Esophagus muscularis mucosa (tissue), 4 donors: ENCODE results near the gene BAG3. TPM values are rescaled to one million over a fixed set of nuclear protein-coding genes. Genes with fewer than 3 reads are reported as not detected.
A peak's percentile ranks its signal among the peaks of the same experiment; 100 is the strongest.

Experiments
- DNase-seq: peaks from one replicate; pipeline ENCODE4 v3.0.0-alpha.2; 2017; ENCODE audit errors: extremely low spot score
- H3K27ac ChIP-seq, 4 donors: fragments of 200-600 bp; sonication (generic); replicated peaks in 1 of 4; 1 replicate in 3 of 4; 2 replicates in 1 of 4; pipeline ENCODE4 v1.5.1; 2016 to 2019; ENCODE audit warnings: mild to moderate bottlenecking in 1 of 4
- H3K27me3 ChIP-seq, 4 donors: fragments of 200-600 bp; sonication (generic); one replicate each; pipeline versions ENCODE4 v1.5.1 to v1.6.0; 2016 to 2019
- H3K36me3 ChIP-seq, 4 donors: fragments of 200-600 bp; sonication (generic); one replicate each; pipeline ENCODE4 v1.5.1; 2016 to 2019
- H3K4me1 ChIP-seq, 4 donors: fragments of 200-600 bp; sonication (generic); one replicate each; pipeline ENCODE4 v1.5.1; 2016 to 2019
- H3K4me3 ChIP-seq, 4 donors: fragments of 200-600 bp; sonication (generic); 1 replicate in 2 of 4; 2 replicates in 2 of 4; pipeline ENCODE4 v1.5.1; 2016 to 2019; ENCODE audit warnings: mild to moderate bottlenecking in 4 of 4, moderate library complexity in 1 of 4
- H3K9me3 ChIP-seq, 4 donors: fragments of 200-600 bp; sonication (generic); 1 replicate in 3 of 4; 2 replicates in 1 of 4; pipeline ENCODE4 v1.5.1; 2016 to 2019
- EP300 ChIP-seq: sonication (generic); formaldehyde crosslinking; IDR thresholded peaks from one replicate; pipeline ENCODE4 v1.6.1; 2017; ENCODE audit warnings: antibody characterized with exemption
- POLR2A ChIP-seq: fragments of 450-650 bp; IDR thresholded peaks from one replicate; pipeline ENCODE4 v1.6.1; 2017; ENCODE audit warnings: antibody characterized with exemption, moderate library complexity, mild to moderate bottlenecking, low read depth
- POLR2AphosphoS5 ChIP-seq, 2 donors: sonication (generic); formaldehyde crosslinking; IDR thresholded peaks; one replicate each; pipeline ENCODE4 v1.6.1; 2017; ENCODE audit warnings: antibody characterized with exemption in 2 of 2
- WGBS: methylation state at CpG from one replicate; pipeline ENCODE4 v1.1.5; 2018; 5-methylcytosine and 5-hydroxymethylcytosine counted together
- intact Hi-C: fragments of 100-400 bp; cut with DNase I; formaldehyde crosslinking; loops from one replicate; pipeline ENCODE4 v1.15.1; 2023
- total RNA-seq, 4 donors: library from RNA; depleted of rRNA; stranded (reverse); fragments of >200 nt; gene quantifications; one replicate each; pipeline versions ENCODE4 v1.1.0 to v1.2.1, GENCODE V29; 2016
- TF ChIP-seq, protein P1 (sequence below), 3 experiments: fragments of 200-600 bp in 2 of 3; fragments of 450-650 bp in 1 of 3; sonication (generic) in 2 of 3; IDR thresholded peaks; one replicate each; pipeline ENCODE4 v1.5.1; 2017 to 2019; ENCODE audit warnings: antibody characterized with exemption in 3 of 3, mild to moderate bottlenecking in 2 of 3, moderate library complexity in 1 of 3

Gene BAG3
- total RNA-seq, 4 donors from 2014 or later, result 44.0 to 81.7 (median 73.9) TPM

DNA sequence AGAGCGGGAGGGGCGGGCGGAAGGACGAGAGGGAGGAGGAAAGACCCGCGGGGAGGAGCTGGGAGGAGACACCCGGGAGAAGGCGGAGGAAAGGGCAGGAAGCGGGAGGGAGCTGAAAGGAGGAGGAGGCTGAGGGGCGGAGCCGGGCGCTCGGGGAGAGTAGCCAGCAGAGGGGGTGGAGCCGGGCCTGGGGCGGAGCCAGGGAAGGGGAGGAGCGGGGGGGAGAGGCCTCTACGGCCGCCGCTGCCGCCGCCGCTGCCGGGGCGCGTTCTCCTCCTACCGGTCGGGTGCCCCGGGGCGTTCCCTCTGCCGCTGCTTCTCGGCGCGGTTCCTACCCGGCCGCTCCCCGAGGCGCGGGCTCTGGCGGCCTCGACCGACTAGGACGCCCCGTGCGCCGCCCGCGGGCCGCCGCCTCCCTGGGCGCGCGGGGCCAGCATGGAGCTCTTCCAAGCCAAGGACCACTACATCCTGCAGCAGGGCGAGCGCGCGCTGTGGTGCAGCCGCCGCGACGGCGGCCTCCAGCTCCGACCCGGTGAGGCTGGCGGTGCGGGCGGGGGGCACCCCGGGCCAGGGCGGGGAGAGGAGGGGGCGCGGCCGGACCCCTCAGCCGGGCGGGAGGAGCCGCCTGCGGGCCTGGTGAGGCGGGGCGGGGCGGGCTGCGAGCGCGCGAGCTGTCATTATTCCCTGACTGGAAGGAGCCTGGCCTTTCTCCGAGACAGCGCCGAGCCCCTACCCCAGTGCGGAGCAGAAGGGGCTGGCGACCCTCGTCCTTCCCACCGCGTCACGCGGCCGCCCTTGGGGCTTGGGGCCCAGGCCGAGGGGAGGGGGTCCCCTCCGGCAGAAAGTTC, 74.9 kb downstream of the BAG3 start, which contains the start of gene INPP5F:
TSS of gene INPP5F (plus strand) at position 223 of the 848 bp plus-strand sequence. CDS start at position 436, 213 bp downstream.
- DNase-seq, result peak; percentile 99
- WGBS, result 1% methylated on average over 31 of the region's 95 CpGs
- intact Hi-C loops, result loop anchor here (5.0 kb wide), 2 partner anchors 39 to 129 kb away; partner anchors contain the start of gene TIAL1

DNA sequence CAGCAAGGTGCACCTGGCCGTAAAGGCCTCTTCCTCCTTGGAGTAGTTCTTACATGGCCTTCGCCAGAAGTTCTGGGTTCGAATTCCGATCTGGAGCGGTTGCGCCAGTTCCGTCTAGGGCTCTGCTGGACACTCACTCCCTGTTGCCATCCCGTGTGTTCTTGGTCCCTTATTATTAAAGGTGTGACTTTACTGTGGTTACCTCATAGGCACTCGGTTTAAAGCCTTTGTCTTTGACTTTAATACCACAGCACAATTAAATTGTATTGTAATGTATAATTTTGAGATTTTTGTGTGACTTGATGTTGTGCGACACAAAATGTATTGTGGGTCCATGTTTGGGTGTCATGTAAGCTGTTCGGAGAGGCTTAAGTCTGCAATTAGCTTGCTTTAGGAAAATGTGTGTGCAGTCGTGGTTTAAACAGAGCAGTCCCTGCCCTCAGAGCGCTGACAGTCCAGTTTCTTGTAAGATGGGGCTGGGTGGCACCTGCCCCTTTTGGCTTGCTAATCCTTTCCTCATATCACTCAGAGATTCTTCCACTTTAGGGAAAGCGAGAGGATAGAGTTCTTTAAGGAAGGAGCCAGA, 75.6 kb downstream of the BAG3 start:
- no peak for DNase-seq
- Histone ChIP-seq H3K36me3 (peaks cover 0 to 7% (median 0%) of the 10 kb centered on the region in 4 donors), H3K27ac (peak overlapping the region; percentile 90 to 97 (median 96)), H3K27me3 (no peaks in the 10 kb centered on the region), H3K4me3 (peak overlapping the region; percentile 69 to 97 (median 95)), H3K4me1 (peaks cover 28 to 45% (median 38%) of the 10 kb centered on the region in 4 donors), H3K9me3 (no peaks in the 10 kb centered on the region)
- TF ChIP-seq, protein P1, sequence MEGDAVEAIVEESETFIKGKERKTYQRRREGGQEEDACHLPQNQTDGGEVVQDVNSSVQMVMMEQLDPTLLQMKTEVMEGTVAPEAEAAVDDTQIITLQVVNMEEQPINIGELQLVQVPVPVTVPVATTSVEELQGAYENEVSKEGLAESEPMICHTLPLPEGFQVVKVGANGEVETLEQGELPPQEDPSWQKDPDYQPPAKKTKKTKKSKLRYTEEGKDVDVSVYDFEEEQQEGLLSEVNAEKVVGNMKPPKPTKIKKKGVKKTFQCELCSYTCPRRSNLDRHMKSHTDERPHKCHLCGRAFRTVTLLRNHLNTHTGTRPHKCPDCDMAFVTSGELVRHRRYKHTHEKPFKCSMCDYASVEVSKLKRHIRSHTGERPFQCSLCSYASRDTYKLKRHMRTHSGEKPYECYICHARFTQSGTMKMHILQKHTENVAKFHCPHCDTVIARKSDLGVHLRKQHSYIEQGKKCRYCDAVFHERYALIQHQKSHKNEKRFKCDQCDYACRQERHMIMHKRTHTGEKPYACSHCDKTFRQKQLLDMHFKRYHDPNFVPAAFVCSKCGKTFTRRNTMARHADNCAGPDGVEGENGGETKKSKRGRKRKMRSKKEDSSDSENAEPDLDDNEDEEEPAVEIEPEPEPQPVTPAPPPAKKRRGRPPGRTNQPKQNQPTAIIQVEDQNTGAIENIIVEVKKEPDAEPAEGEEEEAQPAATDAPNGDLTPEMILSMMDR (IDR thresholded peaks at IDR 0.05), result no peak
- no peak for TF ChIP-seq POLR2A
- no peak for TF ChIP-seq EP300
- no peak for TF ChIP-seq POLR2AphosphoS5 (IDR thresholded peaks at IDR 0.05)
- intact Hi-C loops, result loop anchor here (5.0 kb wide), 2 partner anchors 39 to 129 kb away; partner anchors contain the start of gene TIAL1
- WGBS, result 44% methylated on average over 14 of the region's 14 CpGs

More for the DNA sequence above, 74.9 kb downstream of the BAG3 start, which contains the start of gene INPP5F:
- no peaks in the 10 kb centered on the region for H3K27me3 ChIP-seq
- H3K4me1 ChIP-seq, result peaks cover 28 to 45% (median 38%) of the 10 kb centered on the region in 4 donors
- no peaks in the 10 kb centered on the region for H3K9me3 ChIP-seq
- peak within 1 kb of the TSS; percentile 90 to 97 (median 96) for H3K27ac ChIP-seq
- TF ChIP-seq, protein P1 (IDR thresholded peaks at IDR 0.05), result peak; percentile 18 to 38 (median 26)
- no peak for TF ChIP-seq POLR2A
- TF ChIP-seq POLR2AphosphoS5 (IDR thresholded peaks at IDR 0.05), result peak; percentile 2 to 61
- no peak for TF ChIP-seq EP300
- peaks cover 0 to 7% (median 0%) of the 10 kb centered on the region in 4 donors for H3K36me3 ChIP-seq
- peak within 1 kb of the TSS; percentile 69 to 97 (median 95) for H3K4me3 ChIP-seq

Other genes starting within 250 kb of the BAG3 start
- 10 to 100 TPM; 31.4 to 41.6 (median 36.1) TPM for gene RGS10, start 108.7 kb upstream of the BAG3 start, total RNA-seq
- gene TIAL1, start 54.4 kb upstream of the BAG3 start, total RNA-seq, result 10 to 100 TPM; 49.9 to 78.1 (median 52.9) TPM
- gene INPP5F, start 74.7 kb downstream of the BAG3 start, total RNA-seq, result 10 to 100 TPM; 15.1 to 24.0 (median 19.0) TPM
- gene MCMBP, start 221.5 kb downstream of the BAG3 start, total RNA-seq, result 10 to 100 TPM; 47.3 to 77.2 (median 52.3) TPM
- 10 to 100 TPM; 22.4 to 29.9 (median 24.2) TPM for gene SEC23IP, start 241.3 kb downstream of the BAG3 start, total RNA-seq